ENCODE results near the gene DIAPH3.

DNA sequence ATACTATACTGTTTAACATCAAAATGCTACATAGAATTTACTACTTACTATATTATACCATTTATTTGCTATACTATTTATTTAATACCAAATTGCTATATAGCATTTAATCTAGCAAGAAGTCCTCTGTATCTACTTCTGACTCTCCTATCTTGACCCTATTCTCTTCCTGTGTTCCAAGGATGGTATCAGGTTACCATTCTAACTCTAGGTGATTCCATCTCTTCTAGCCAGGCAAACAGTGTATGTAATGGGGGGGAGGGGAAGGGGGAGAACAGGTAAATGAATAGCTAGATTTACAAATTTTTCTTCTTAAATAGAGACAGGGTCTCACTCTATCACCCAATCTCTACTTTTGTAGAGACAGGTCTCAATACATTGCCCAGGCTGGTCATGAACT lies 200.3 kb downstream of the DIAPH3 start:
- TF ChIP-seq, protein P1, sequence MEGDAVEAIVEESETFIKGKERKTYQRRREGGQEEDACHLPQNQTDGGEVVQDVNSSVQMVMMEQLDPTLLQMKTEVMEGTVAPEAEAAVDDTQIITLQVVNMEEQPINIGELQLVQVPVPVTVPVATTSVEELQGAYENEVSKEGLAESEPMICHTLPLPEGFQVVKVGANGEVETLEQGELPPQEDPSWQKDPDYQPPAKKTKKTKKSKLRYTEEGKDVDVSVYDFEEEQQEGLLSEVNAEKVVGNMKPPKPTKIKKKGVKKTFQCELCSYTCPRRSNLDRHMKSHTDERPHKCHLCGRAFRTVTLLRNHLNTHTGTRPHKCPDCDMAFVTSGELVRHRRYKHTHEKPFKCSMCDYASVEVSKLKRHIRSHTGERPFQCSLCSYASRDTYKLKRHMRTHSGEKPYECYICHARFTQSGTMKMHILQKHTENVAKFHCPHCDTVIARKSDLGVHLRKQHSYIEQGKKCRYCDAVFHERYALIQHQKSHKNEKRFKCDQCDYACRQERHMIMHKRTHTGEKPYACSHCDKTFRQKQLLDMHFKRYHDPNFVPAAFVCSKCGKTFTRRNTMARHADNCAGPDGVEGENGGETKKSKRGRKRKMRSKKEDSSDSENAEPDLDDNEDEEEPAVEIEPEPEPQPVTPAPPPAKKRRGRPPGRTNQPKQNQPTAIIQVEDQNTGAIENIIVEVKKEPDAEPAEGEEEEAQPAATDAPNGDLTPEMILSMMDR (IDR thresholded peaks at IDR 0.05), result no peak
- TF ChIP-seq POLR2A (IDR thresholded peaks at IDR 0.05), result no peak

All from lower leg skin (tissue), 3 donors.